DOHH2 (cell line): ENCODE measurements around the gene STAT5A.
"Not testable (repeated sequence)": the region's sequence is repeated elsewhere in the genome, so short reads cannot be mapped to it uniquely, and the experiment has no call there.

Experiments
- H3F3A ChIP-seq: fragments of 200-600 bp; sonication (generic), shearing (Covaris generic); 2 replicates; pipeline ENCODE4 v1.6.0; 2016; ENCODE audit warnings: antibody characterized with exemption, mild to moderate bottlenecking; ENCODE audit not compliant: control insufficient read depth, insufficient read depth
- H3K27ac ChIP-seq: fragments of 200-600 bp; sonication (generic); 2 replicates; pipeline ENCODE4 v1.5.1; 2014; ENCODE audit warnings: low read depth, mild to moderate bottlenecking, low read length, moderate library complexity
- H3K27me3 ChIP-seq: fragments of 200-600 bp; sonication (generic); 2 replicates; pipeline ENCODE4 v1.6.1; 2014; ENCODE audit warnings: mild to moderate bottlenecking, low read length, mixed read lengths; ENCODE audit not compliant: control insufficient read depth
- H3K36me3 ChIP-seq: fragments of 200-600 bp; sonication (generic); 2 replicates; pipeline ENCODE4 v1.6.1; 2014; ENCODE audit warnings: mild to moderate bottlenecking, low read length, moderate library complexity, mixed read lengths; ENCODE audit not compliant: control insufficient read depth
- H3K4me1 ChIP-seq: fragments of 200-600 bp; sonication (generic); 2 replicates; pipeline ENCODE4 v1.6.1; 2014; ENCODE audit warnings: mild to moderate bottlenecking, low read length, mixed read lengths; ENCODE audit not compliant: control insufficient read depth
- H3K4me2 ChIP-seq: fragments of 200-600 bp; sonication (generic); 2 replicates; pipeline ENCODE4 v1.6.0; 2014; ENCODE audit warnings: mild to moderate bottlenecking, low read length, moderate library complexity
- H3K4me3 ChIP-seq: fragments of 200-600 bp; sonication (generic); 2 replicates; pipeline ENCODE4 v1.5.1; 2014; ENCODE audit warnings: mild to moderate bottlenecking, low read length, mixed read lengths
- H3K79me2 ChIP-seq: fragments of 200-600 bp; sonication (generic); 2 replicates; pipeline ENCODE4 v1.6.1; 2014; ENCODE audit warnings: mild to moderate bottlenecking, low read length, mixed read lengths; ENCODE audit not compliant: control insufficient read depth
- H3K9me2 ChIP-seq: fragments of 200-600 bp; sonication (generic); replicated peaks from 2 replicates; pipeline ENCODE4 v1.6.1; 2014; ENCODE audit warnings: mild to moderate bottlenecking, low read length, mixed read lengths; ENCODE audit not compliant: control insufficient read depth
- H3K9me3 ChIP-seq: fragments of 200-600 bp; sonication (generic); 2 replicates; pipeline ENCODE4 v1.6.1; 2014; ENCODE audit warnings: antibody characterized with exemption, low read length, mixed read lengths; ENCODE audit not compliant: control insufficient read depth, insufficient read depth
- H4K20me1 ChIP-seq: fragments of 200-600 bp; sonication (generic); 2 replicates; pipeline ENCODE4 v1.6.0; 2014; ENCODE audit warnings: low read depth, mild to moderate bottlenecking, antibody characterized with exemption, low read length, moderate library complexity; ENCODE audit not compliant: control insufficient read depth, insufficient read depth
- EZH2phosphoT487 ChIP-seq: fragments of 200-600 bp; sonication (generic); IDR thresholded peaks from 2 replicates; pipeline ENCODE4 v1.6.1; 2017; ENCODE audit warnings: borderline replicate concordance, mild to moderate bottlenecking, antibody characterized with exemption, low read length, moderate library complexity, mixed read lengths
- TF ChIP-seq, protein P1 (sequence below): fragments of 200-600 bp; sonication (generic); IDR thresholded peaks from one replicate; pipeline ENCODE4 v1.5.1; 2014; ENCODE audit warnings: antibody characterized with exemption, mild to moderate bottlenecking, low read depth, low read length; ENCODE audit not compliant: poor library complexity, severe bottlenecking

Gene STAT5A

DNA sequence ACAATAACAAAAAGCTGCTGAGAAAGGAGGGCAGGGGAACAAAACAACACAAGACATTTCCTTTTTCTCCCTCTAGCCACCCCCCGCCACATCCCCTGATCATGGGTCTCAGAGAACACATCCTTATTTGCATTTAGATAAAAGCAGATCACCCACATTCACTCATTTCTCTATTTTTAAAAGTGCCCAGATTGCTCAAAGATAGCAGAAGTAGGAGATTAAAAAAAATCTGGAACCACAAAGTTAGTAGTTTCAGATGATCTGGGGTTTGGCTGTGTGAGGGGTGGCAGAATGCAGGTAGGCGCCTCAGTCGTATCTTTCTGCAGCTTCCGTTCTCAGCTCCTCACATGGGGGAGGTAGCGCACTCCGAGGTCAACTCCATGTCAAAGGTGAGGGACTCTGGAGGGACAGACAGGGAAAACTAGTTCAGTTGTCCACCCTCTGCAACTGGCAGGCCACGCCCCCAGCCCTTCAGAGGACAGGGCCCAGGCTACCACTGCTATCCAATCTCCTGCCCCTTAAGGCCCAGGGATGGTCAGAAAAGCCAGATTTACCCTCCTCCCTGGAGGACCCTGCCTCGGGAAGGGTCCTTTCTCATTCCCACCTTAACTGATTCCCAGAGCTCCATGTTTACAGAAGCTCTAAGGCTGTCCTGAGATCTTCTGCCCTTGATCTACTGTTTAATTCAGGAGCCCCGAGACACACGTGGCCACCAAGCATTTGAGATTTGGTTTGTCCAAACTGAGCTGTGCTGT lies 27.3 kb downstream of the STAT5A start:
- Histone ChIP-seq H3K9me2 (no peaks in the 10 kb centered on the region), H3K27ac (peak overlapping the region; percentile 64), H3K4me3 (peak overlapping the region; percentile 46), H4K20me1 (no peaks in the 10 kb centered on the region), H3K4me1 (peaks cover 74% of the 10 kb centered on the region), H3K27me3 (no peaks in the 10 kb centered on the region), H3K79me2 (no peaks in the 10 kb centered on the region), H3K9me3 (no peaks in the 10 kb centered on the region), H3F3A (peaks cover 18% of the 10 kb centered on the region), H3K4me2 (peak overlapping the region; percentile 70), H3K36me3 (no peaks in the 10 kb centered on the region)
- TF ChIP-seq, protein P1, sequence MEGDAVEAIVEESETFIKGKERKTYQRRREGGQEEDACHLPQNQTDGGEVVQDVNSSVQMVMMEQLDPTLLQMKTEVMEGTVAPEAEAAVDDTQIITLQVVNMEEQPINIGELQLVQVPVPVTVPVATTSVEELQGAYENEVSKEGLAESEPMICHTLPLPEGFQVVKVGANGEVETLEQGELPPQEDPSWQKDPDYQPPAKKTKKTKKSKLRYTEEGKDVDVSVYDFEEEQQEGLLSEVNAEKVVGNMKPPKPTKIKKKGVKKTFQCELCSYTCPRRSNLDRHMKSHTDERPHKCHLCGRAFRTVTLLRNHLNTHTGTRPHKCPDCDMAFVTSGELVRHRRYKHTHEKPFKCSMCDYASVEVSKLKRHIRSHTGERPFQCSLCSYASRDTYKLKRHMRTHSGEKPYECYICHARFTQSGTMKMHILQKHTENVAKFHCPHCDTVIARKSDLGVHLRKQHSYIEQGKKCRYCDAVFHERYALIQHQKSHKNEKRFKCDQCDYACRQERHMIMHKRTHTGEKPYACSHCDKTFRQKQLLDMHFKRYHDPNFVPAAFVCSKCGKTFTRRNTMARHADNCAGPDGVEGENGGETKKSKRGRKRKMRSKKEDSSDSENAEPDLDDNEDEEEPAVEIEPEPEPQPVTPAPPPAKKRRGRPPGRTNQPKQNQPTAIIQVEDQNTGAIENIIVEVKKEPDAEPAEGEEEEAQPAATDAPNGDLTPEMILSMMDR, result no peak
- TF ChIP-seq EZH2phosphoT487, result no peak

DNA sequence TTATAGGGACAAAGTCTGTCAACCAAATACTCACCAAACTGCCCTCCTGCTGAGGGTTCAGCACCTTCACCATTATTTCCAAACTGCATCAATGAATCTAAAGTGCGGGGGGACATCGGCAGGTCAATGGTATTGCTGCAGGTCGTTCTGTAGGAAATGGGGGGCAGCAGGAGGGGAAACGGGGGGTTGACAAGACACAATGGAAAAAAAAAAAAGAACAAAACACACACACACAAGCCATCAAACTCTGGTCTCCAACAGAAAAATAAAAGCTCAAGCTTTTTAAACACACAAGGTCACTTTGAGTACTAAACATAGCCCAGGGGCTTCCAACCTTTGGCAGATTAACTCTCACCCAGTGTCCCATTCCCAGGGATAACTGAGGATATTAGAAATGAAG lies 28.5 kb downstream of the STAT5A start:
- no peaks in the 10 kb centered on the region for H4K20me1 ChIP-seq
- H3K79me2 ChIP-seq, result no peaks in the 10 kb centered on the region
- no peaks in the 10 kb centered on the region for H3K9me2 ChIP-seq
- H3K36me3 ChIP-seq, result no peaks in the 10 kb centered on the region
- peaks cover 22% of the 10 kb centered on the region for H3F3A ChIP-seq
- H3K9me3 ChIP-seq, result no peaks in the 10 kb centered on the region
- no peak overlapping the region for H3K4me2 ChIP-seq
- H3K4me3 ChIP-seq, result no peak overlapping the region
- H3K4me1 ChIP-seq, result peaks cover 74% of the 10 kb centered on the region
- H3K27me3 ChIP-seq, result no peaks in the 10 kb centered on the region
- TF ChIP-seq, protein P1, result no peak
- TF ChIP-seq EZH2phosphoT487, result no peak
- H3K27ac ChIP-seq, result no peak overlapping the region

DNA sequence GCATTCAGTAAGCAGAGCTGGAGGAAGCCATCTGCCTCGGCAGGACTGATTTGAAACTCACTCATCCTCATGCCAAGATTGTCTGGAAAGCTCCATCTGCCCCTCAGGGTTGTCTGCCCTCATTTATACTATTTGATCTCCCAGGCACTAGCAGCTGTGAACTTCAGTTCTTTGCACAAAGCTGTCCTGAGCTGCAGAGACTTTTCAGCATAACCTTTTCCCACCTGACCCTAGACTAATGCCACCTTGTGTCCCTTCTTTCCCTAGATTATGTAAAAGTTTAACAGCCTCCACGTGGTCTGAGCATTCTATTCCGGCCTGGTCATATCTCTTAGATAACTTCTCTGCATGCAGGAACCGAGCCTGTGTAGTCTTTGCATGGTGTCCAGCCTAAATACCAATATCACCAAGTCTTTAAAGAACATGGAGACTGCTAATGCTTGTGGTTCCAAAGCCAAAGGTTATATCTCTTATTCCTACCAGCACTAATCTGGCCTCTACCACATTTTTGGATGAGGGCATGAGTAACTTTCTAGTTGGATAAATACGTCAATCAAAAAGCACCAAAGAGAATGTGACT lies 29.1 kb downstream of the STAT5A start:
- no peaks in the 10 kb centered on the region for H3K36me3 ChIP-seq
- H4K20me1 ChIP-seq, result no peaks in the 10 kb centered on the region
- H3K27ac ChIP-seq, result no peak overlapping the region
- TF ChIP-seq, protein P1, result no peak
- no peak for TF ChIP-seq EZH2phosphoT487
- peaks cover 22% of the 10 kb centered on the region for H3F3A ChIP-seq
- no peaks in the 10 kb centered on the region for H3K9me2 ChIP-seq
- no peaks in the 10 kb centered on the region for H3K9me3 ChIP-seq
- no peaks in the 10 kb centered on the region for H3K27me3 ChIP-seq
- no peak overlapping the region for H3K4me2 ChIP-seq
- H3K4me1 ChIP-seq, result peaks cover 72% of the 10 kb centered on the region
- H3K4me3 ChIP-seq, result no peak overlapping the region
- H3K79me2 ChIP-seq, result no peaks in the 10 kb centered on the region

DNA sequence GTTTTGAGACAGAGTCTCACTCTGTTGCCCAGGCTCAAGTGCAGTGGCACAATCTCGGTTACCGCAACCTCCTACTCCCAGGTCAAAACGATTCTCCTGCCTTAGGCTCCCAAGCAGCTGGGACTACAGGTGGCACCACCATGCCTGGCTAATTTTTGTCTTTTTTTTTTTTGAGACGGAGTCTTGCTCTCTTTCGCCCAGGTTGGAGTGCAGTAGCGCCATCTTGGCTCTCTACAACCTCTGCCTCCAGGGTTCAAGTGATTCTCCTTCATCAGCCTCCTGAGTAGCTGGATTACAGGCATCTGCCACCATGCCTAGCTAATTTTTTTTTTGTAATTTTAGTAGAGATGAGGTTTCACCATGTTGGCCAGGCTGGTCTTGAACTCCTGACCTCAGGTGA lies 29.7 kb downstream of the STAT5A start:
- not testable (repeated sequence) for H3K36me3 ChIP-seq, H3K9me3 ChIP-seq, H3K4me2 ChIP-seq, H3K4me3 ChIP-seq, H4K20me1 ChIP-seq, H3K9me2 ChIP-seq, H3K79me2 ChIP-seq, H3K27ac ChIP-seq, H3K27me3 ChIP-seq
- H3K4me1 ChIP-seq, result peaks cover 72% of the 10 kb centered on the region
- H3F3A ChIP-seq, result peaks cover 22% of the 10 kb centered on the region
